T-helper 1 cell treated with Interleukin-12 subunit alpha and Interleukin-12 subunit beta and Interleukin-4 antibody, amounts not matched to agents 30 μg/mL and 1 μg/mL, for 36 hours (primary cell): ENCODE measurements around the gene CACNG1.
"Not testable (repeated sequence)": the region's sequence is repeated elsewhere in the genome, so short reads cannot be mapped to it uniquely, and the experiment has no call there.

ENCODE experiments used
- H3K27ac Mint-ChIP-seq: one replicate; pipeline ENCODE4 v1.8.0; 2021; ENCODE audit warnings: mild to moderate bottlenecking, mixed read lengths
- H3K27me3 Mint-ChIP-seq: one replicate; pipeline ENCODE4 v1.8.0; 2021; ENCODE audit warnings: low read depth, mixed read lengths
- H3K36me3 Mint-ChIP-seq: one replicate; pipeline ENCODE4 v1.8.0; 2021; ENCODE audit warnings: low read depth, mixed read lengths
- H3K4me1 Mint-ChIP-seq: one replicate; pipeline ENCODE4 v1.8.0; 2021; ENCODE audit warnings: low read depth, mixed read lengths
- H3K4me3 Mint-ChIP-seq: one replicate; pipeline ENCODE4 v1.8.0; 2021; ENCODE audit warnings: mild to moderate bottlenecking, moderate library complexity, mixed read lengths
- H3K9me3 Mint-ChIP-seq: one replicate; pipeline ENCODE4 v1.8.0; 2021; ENCODE audit warnings: mixed read lengths

The CACNG1 gene

DNA sequence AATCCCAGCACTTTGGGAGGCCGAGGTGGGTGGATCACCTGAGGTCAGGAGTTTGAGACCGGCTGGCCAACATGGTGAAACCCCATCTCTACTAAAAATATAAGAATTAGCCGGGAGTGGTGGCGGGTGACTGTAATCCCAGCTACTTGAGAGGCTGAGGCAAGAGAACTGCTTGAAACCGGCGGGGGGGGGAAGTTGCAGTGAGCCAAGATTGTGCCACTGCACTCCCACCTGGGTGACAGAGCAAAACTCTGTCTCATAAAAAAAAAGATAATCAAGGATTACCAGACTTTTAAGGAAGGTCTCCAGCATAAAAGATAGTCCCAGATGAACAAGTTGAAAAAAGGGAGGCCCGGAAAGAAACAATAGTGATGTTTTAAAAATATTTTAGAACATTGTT lies 48.4 kb downstream of the CACNG1 start:
- not testable (repeated sequence) for H3K27ac Mint-ChIP-seq, H3K4me3 Mint-ChIP-seq, H3K9me3 Mint-ChIP-seq, H3K27me3 Mint-ChIP-seq
- Mint-ChIP-seq H3K36me3 (peaks cover 18% of the 10 kb centered on the region), H3K4me1 (peaks cover 18% of the 10 kb centered on the region)

DNA sequence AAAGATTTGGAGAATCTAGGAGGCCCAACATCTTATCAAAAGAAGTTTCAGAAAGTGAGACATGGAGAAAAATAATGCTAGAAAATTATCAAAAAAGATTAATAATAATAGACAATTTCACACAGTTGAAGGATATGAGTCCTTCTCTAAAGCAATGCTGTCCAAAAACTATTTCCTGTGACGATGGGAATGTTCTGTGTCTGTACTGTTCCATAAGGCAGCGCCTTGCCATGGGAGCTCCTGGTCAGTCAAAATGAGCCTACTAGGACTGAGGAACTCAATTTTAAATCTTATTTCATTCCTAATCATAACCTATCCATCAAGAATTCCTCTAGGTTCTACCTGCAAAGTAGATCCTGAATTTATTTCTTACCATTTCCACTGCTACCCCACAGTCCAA lies 49.0 kb downstream of the CACNG1 start:
- Mint-ChIP-seq H3K27me3 (no peaks in the 10 kb centered on the region), H3K4me1 (peaks cover 19% of the 10 kb centered on the region), H3K9me3 (no peaks in the 10 kb centered on the region), H3K27ac (no peak overlapping the region), H3K4me3 (no peak overlapping the region), H3K36me3 (peaks cover 20% of the 10 kb centered on the region)

DNA sequence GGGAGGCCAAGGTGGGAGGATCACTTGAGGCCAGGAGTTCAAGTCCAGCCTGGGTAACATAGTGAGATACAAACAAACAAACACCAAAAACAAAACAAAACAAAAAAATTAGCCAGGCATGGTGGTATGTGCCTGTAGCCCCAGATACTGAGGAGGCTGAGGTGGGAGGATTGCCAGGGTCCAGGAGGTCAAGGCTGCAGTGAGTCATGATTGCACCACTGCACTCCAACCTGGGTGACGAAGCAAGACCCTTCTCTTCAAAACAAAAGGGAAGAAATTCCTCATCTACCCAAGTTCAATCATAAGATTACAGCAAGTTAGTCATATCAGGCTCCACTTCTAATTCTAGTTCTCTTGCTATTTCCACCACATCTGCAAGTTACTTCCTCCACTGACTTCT lies 50.9 kb downstream of the CACNG1 start:
- Mint-ChIP-seq H3K36me3 (peaks cover 22% of the 10 kb centered on the region), H3K4me1 (peaks cover 14% of the 10 kb centered on the region)

DNA sequence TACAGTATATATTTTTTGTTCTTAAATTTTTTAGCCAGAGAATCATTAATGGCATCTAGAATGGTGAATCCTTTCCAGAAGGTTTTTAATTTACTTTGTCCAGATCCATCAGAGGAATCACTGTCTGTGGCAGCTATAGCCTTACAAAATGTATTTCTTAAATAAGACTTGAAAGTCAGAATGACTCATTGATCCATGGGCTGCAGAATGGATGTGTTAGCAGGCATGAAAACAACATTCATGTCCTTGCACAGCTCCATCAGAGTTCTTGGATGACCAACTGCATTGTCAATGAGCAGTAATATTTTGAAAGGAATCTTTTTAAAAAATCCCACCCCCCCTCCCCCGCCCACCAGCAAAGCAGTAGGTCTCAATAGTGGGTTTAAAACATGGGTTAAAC lies 51.4 kb downstream of the CACNG1 start:
- no peak overlapping the region for H3K4me3 Mint-ChIP-seq
- H3K4me1 Mint-ChIP-seq, result peaks cover 15% of the 10 kb centered on the region
- no peak overlapping the region for H3K27ac Mint-ChIP-seq
- no peaks in the 10 kb centered on the region for H3K27me3 Mint-ChIP-seq
- H3K36me3 Mint-ChIP-seq, result peaks cover 23% of the 10 kb centered on the region
- H3K9me3 Mint-ChIP-seq, result no peaks in the 10 kb centered on the region

More for the DNA sequence above, 50.9 kb downstream of the CACNG1 start:
- H3K4me3 Mint-ChIP-seq, H3K27ac Mint-ChIP-seq, H3K27me3 Mint-ChIP-seq, H3K9me3 Mint-ChIP-seq: not testable (repeated sequence)

DNA sequence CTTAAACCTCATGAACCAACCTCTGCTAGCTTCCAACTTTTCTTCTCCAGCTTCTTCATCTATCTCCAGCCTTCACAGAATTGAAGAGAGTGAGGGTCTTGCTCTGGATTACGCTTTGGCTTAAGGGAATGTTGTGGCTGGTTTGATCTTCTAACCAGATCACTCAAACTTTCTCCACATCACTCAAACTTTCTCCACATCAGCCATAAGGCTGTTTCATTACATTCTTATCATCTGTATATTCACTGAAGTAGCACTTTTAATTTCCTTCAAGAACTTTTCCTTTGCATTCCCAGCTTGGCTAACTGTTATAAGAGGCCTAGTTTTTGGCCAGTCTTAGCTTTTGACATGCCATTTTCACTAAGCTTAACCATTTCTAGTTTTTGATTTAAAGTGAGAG lies 52.3 kb downstream of the CACNG1 start:
- H3K4me1 Mint-ChIP-seq, result peaks cover 15% of the 10 kb centered on the region
- no peak overlapping the region for H3K4me3 Mint-ChIP-seq
- H3K36me3 Mint-ChIP-seq, result peaks cover 27% of the 10 kb centered on the region
- no peak overlapping the region for H3K27ac Mint-ChIP-seq
- H3K9me3 Mint-ChIP-seq, result no peaks in the 10 kb centered on the region
- H3K27me3 Mint-ChIP-seq, result no peaks in the 10 kb centered on the region

- no peak overlapping the region for H3K27ac Mint-ChIP-seq
- peaks cover 17% of the 10 kb centered on the region for H3K4me1 Mint-ChIP-seq
- H3K27me3 Mint-ChIP-seq, result no peaks in the 10 kb centered on the region
- H3K9me3 Mint-ChIP-seq, result no peaks in the 10 kb centered on the region
- H3K36me3 Mint-ChIP-seq, result peaks cover 26% of the 10 kb centered on the region
- H3K4me3 Mint-ChIP-seq, result no peak overlapping the region
Observed at GRCh38 chr17:67098006-67098405, 53.7 kb downstream of the CACNG1 start.

GRCh38 chr17:67104641-67105040 lies 60.3 kb downstream of the CACNG1 start:
- H3K36me3 Mint-ChIP-seq, result peaks cover 46% of the 10 kb centered on the region
- H3K4me1 Mint-ChIP-seq, result not testable (repeated sequence)

DNA sequence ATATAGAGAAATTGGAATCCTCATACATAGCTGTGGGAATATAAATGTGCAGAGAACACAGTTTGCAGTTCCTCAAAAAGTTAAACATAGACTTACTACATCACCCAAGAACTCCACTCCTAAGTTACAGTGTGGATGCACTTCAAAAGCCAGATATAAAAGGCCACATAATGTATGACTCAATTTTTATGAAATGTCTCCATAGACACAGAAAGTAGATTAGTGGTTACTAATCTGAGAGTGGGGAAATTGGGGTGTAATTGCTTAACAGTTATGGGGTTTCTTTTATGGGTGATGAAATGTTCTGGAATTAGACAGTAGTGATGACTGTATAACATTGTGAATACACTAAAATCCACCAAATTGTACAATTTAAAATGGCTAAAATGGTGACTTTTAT lies 60.9 kb downstream of the CACNG1 start:
- Mint-ChIP-seq H3K36me3 (peaks cover 44% of the 10 kb centered on the region), H3K4me3 (no peak overlapping the region), H3K9me3 (no peaks in the 10 kb centered on the region), H3K27me3 (no peaks in the 10 kb centered on the region), H3K27ac (no peak overlapping the region), H3K4me1 (peaks cover 7% of the 10 kb centered on the region)

More at GRCh38 chr17:67104641-67105040, 60.3 kb downstream of the CACNG1 start:
- not testable (repeated sequence) for H3K27ac Mint-ChIP-seq, H3K9me3 Mint-ChIP-seq, H3K27me3 Mint-ChIP-seq, H3K4me3 Mint-ChIP-seq
